K562 (cell line): ENCODE data around the gene LTBP2. TPM values are rescaled to one million over a fixed set of nuclear protein-coding genes. Genes with fewer than 3 reads are reported as not detected.

Source experiments
- ATAC-seq: fragments of 200-7000 bp; cut with Tn5 transposase; 3 replicates; pipeline ENCODE4 v1.9.1; 2020; ENCODE audit warnings: moderate library complexity
- BruUV-seq: library from RNA; stranded (reverse); fragments of 400-500 nt; replicated peaks from 2 replicates; lab custom pipeline; 2021; lab: Mats Ljungman, UMichigan
- CTCF ChIA-PET: fragments of 300-600 bp; formaldehyde crosslinking; extraction: SDS; loops from one replicate; lab custom pipeline; 2021; ENCODE audit warnings: low intra/inter-chr PET ratio; lab: Yijun Ruan, JAX
- POLR2A ChIA-PET: fragments of 300-600, 350-650 bp; sonication (Branson Sonifier 250); formaldehyde crosslinking; extraction: SDS; loops from one replicate; lab custom pipeline; 2021; ENCODE audit warnings: antibody characterized with exemption, inconsistent platforms; lab: Yijun Ruan, JAX
- DNase-seq, 4 experiments: peaks; one replicate each; pipeline versions ENCODE4 v3.0.0 to v3.0.0-alpha.2; 2011 to 2018; ENCODE audit warnings: low spot score in 3 of 4, mixed read lengths in 3 of 4; ENCODE audit errors: extremely low read depth in 1 of 4
- FAIRE-seq: peaks from 2 replicates; lab custom pipeline; 2011; peaks lifted over from hg19 to GRCh38; lab: Jason Lieb, UNC
- H2AFZ ChIP-seq: 2 replicates; pipeline ENCODE4 v1.6.0; 2011; ENCODE audit warnings: low read depth, low read length, control low read depth, inconsistent platforms
- H3K27ac ChIP-seq: fragments of 200-600 bp; 3 replicates; pipeline ENCODE4 v1.8.0; 2011; ENCODE audit warnings: low read depth, mild to moderate bottlenecking, control low read depth, inconsistent platforms, low read length, moderate library complexity, mixed read lengths; ENCODE audit errors: extremely low read depth
- H3K27me3 ChIP-seq, 2 experiments: fragments of 300-600 bp in 1 of 2; 2 replicates in 1 of 2; 3 replicates in 1 of 2; pipeline versions ENCODE4 v1.6.0 to v1.8.0; 2011; ENCODE audit warnings: inconsistent platforms in 2 of 2, low read length in 2 of 2, mild to moderate bottlenecking in 1 of 2, mixed read lengths in 1 of 2, moderate library complexity in 1 of 2; ENCODE audit not compliant: control insufficient read depth in 2 of 2, insufficient read depth in 2 of 2
- H3K36me3 ChIP-seq: fragments of 300-600 bp; 3 replicates; pipeline ENCODE4 v1.8.0; 2011; ENCODE audit warnings: mild to moderate bottlenecking, low read length, inconsistent platforms; ENCODE audit not compliant: control insufficient read depth, insufficient read depth
- H3K4me1 ChIP-seq, 2 experiments: fragments of 200-600 bp in 1 of 2; replicated peaks in 1 of 2; 2 replicates in 1 of 2; 3 replicates in 1 of 2; pipeline versions ENCODE4 v1.5.1 to v1.8.0; 2011; ENCODE audit warnings: inconsistent platforms in 2 of 2, low read length in 2 of 2, mild to moderate bottlenecking in 1 of 2, mixed read lengths in 1 of 2, moderate library complexity in 1 of 2; ENCODE audit not compliant: control insufficient read depth in 2 of 2, insufficient read depth in 2 of 2
- H3K4me2 ChIP-seq: 2 replicates; pipeline ENCODE4 v1.6.1; 2011; ENCODE audit warnings: low read length, control low read depth, inconsistent platforms, mixed read lengths; ENCODE audit not compliant: insufficient read depth
- H3K4me3 ChIP-seq: fragments of 200-600 bp; sonication (generic), shearing (Covaris generic); 2 replicates; pipeline ENCODE4 v1.5.1; 2016; ENCODE audit warnings: control low read depth, inconsistent platforms
- H3K79me2 ChIP-seq: fragments of 200-600 bp; 3 replicates; pipeline ENCODE4 v1.8.0; 2011; ENCODE audit warnings: low read length, inconsistent platforms; ENCODE audit not compliant: control insufficient read depth, insufficient read depth
- H3K9ac ChIP-seq, 2 experiments: 2 replicates each; pipeline versions ENCODE4 v1.6.0 to v1.6.1; 2011; ENCODE audit warnings: low read depth in 2 of 2, low read length in 2 of 2, control low read depth in 1 of 2, inconsistent platforms in 1 of 2, mild to moderate bottlenecking in 1 of 2, mixed read lengths in 1 of 2; ENCODE audit not compliant: insufficient read depth in 1 of 2
- H3K9me1 ChIP-seq: one replicate; pipeline ENCODE4 v1.6.0; 2011; ENCODE audit warnings: inconsistent platforms, mild to moderate bottlenecking, low read length, moderate library complexity; ENCODE audit not compliant: control insufficient read depth, insufficient read depth
- H3K9me3 ChIP-seq: replicated peaks from 2 replicates; pipeline ENCODE4 v1.5.1; 2011; ENCODE audit warnings: low read depth, low read length, inconsistent platforms; ENCODE audit not compliant: control insufficient read depth, insufficient read depth
- H4K20me1 ChIP-seq: replicated peaks from 2 replicates; pipeline ENCODE4 v1.6.1; 2011; ENCODE audit warnings: low read length, inconsistent platforms, mixed read lengths; ENCODE audit not compliant: control insufficient read depth, insufficient read depth
- ATF2 ChIP-seq: sonication (generic); formaldehyde crosslinking; IDR thresholded peaks from 2 replicates; pipeline ENCODE4 v1.8.1; 2022; ENCODE audit warnings: missing genetic modification reagents
- CBFA2T3 ChIP-seq: fragments of 450-650 bp; IDR thresholded peaks from 2 replicates; pipeline ENCODE4 v1.6.1; 2017
- CBFB ChIP-seq: sonication (generic); formaldehyde crosslinking; IDR thresholded peaks from 2 replicates; pipeline ENCODE4 v1.4.0; 2020; ENCODE audit warnings: mild to moderate bottlenecking, missing genetic modification reagents
- CREBBP ChIP-seq: IDR thresholded peaks from one replicate; pipeline ENCODE4 v1.6.1; 2012; ENCODE audit warnings: low read depth, mild to moderate bottlenecking, control low read depth, inconsistent platforms, low read length
- CREM ChIP-seq: IDR thresholded peaks from 2 replicates; pipeline ENCODE4 v1.6.1; 2014; ENCODE audit warnings: antibody characterized with exemption, low read depth
- ETV6 ChIP-seq, 3 experiments: fragments of 150-350 bp in 1 of 3; sonication (generic) in 1 of 3; formaldehyde crosslinking in 1 of 3; IDR thresholded peaks; 2 replicates each; pipeline versions ENCODE4 v1.6.1 to v1.8.0; 2014 to 2022; ENCODE audit warnings: borderline replicate concordance in 2 of 3, low read depth in 2 of 3, antibody characterized with exemption in 1 of 3, low read length in 1 of 3, mild to moderate bottlenecking in 1 of 3, missing genetic modification reagents in 1 of 3
- HCFC1 ChIP-seq: IDR thresholded peaks from 2 replicates; pipeline ENCODE4 v1.6.1; 2012; ENCODE audit warnings: low read depth, low read length, improper control_type of control experiment
- HDAC6 ChIP-seq: IDR thresholded peaks from 2 replicates; pipeline ENCODE4 v1.6.1; 2012; ENCODE audit warnings: low read depth, mild to moderate bottlenecking, control low read depth, inconsistent platforms, low read length, moderate library complexity
- JUNB ChIP-seq: fragments of 450-650 bp; formaldehyde crosslinking; conservative IDR thresholded peaks from 2 replicates; pipeline ENCODE4 v1.4.0; 2020; ENCODE audit warnings: mild to moderate bottlenecking
- NR1H2 ChIP-seq: sonication (generic); formaldehyde crosslinking; IDR thresholded peaks from 2 replicates; pipeline ENCODE4 v1.4.0; 2020; ENCODE audit warnings: mild to moderate bottlenecking, missing genetic modification reagents
- POLR3G ChIP-seq: IDR thresholded peaks from 2 replicates; pipeline ENCODE4 v1.6.1; 2011; ENCODE audit not compliant: insufficient read length, insufficient replicate concordance; ENCODE audit errors: extremely low read depth
- ZBED1 ChIP-seq: IDR thresholded peaks from 2 replicates; pipeline ENCODE4 v1.6.1; 2014
- ZNF24 ChIP-seq: fragments of 450-650 bp; IDR thresholded peaks from 2 replicates; pipeline ENCODE4 v1.6.1; 2016
- ZNF780A ChIP-seq: fragments of 250-450 bp; sonication (Bioruptor Pico); IDR thresholded peaks from 2 replicates; pipeline ENCODE4 v1.5.0; 2021; ENCODE audit warnings: mild to moderate bottlenecking
- WGBS: fragments of 100-300 bp; shearing (Covaris generic); methylation state at CpG from one replicate; pipeline ENCODE4 v1.1.6; 2016; ENCODE audit warnings: low coverage, mixed read lengths; ENCODE audit not compliant: insufficient coverage; ENCODE audit errors: missing lambda C conversion rate; 5-methylcytosine and 5-hydroxymethylcytosine counted together
- in situ Hi-C: fragments of 300-500 bp; cut with MboI; formaldehyde crosslinking; loops from 4 replicates; pipeline ENCODE4 v1.15.0; 2018; ENCODE audit warnings: inconsistent platforms, mixed read lengths
- intact Hi-C: fragments of 100-400 bp; cut with micrococcal nuclease; formaldehyde crosslinking; loops from 2 replicates; pipeline ENCODE4 v1.14.2; 2022
- polyA plus RNA-seq, 8 experiments: library from polyadenylated mRNA; depleted of rRNA in 4 of 8; stranded (reverse) in 5 of 8; unstranded in 3 of 8; fragments of >200 nt; fragmentation: Nextera tagmentation in 2 of 8; fragmentation: Illumina TruSeq in 1 of 8; extraction: Ambion mirVana in 2 of 8; extraction: Trizol in 1 of 8; gene quantifications; 2 replicates each; pipeline versions ENCODE4 v1.2.1 to v1.2.3, GENCODE V29; 2011 to 2014; ENCODE audit warnings: inconsistent platforms in 1 of 8, missing spikeins in 1 of 8
- total RNA-seq, 7 experiments: library from RNA; depleted of rRNA in 6 of 7; stranded (reverse); fragments of >200 nt in 6 of 7; fragmentation: Illumina TruSeq in 2 of 7; extraction: Trizol in 2 of 7; gene quantifications; 2 replicates each; pipeline versions ENCODE4 v1.2.1 to v1.2.3, GENCODE V29; 2011 to 2021; ENCODE audit warnings: low replicate concordance in 1 of 7
- TF ChIP-seq, protein P1 (sequence below): sonication (generic); formaldehyde crosslinking; IDR thresholded peaks from 2 replicates; pipeline ENCODE4 v1.8.1; 2023; ENCODE audit warnings: mild to moderate bottlenecking, missing genetic modification reagents
- TF ChIP-seq, protein P2 (sequence below): sonication (generic); formaldehyde crosslinking; IDR thresholded peaks from 2 replicates; pipeline ENCODE4 v1.8.0; 2022; ENCODE audit warnings: missing genetic modification reagents, mild to moderate bottlenecking, borderline replicate concordance

LTBP2 gene
- total and polyA plus RNA-seq, 9 of the 15 experiments (the other 6 are each of a cell fraction or from before 2014, with no cell fraction given) = under 0.01 to 0.18 (median 0.03) TPM; not detected in 3

- intact Hi-C loops = no loop called here
- FAIRE-seq (no peak), DNase-seq (no peak), ATAC-seq (no peak)
- Histone ChIP-seq H4K20me1 (no peaks in the 10 kb centered on the region), H3K4me3 (no peak overlapping the region), H3K36me3 (no peaks in the 10 kb centered on the region), H3K4me1 (no peaks in the 10 kb centered on the region; a peak in 1 of 5 replicates), H3K27me3 (peaks cover 0 to 17% of the 10 kb centered on the region in 2 experiments; a peak in 2 of 5 replicates), H3K9ac (no peak overlapping the region), H3K9me1 (no peaks in the 10 kb centered on the region), H3K27ac (no peak overlapping the region), H3K9me3 (no peaks in the 10 kb centered on the region), H3K79me2 (no peaks in the 10 kb centered on the region), H2AFZ (no peak overlapping the region), H3K4me2 (no peak overlapping the region)
- POLR2A ChIA-PET = interaction anchor here (0.7 to 1.2 kb wide), 2 partner anchors 114 to 224 kb away, joined by 3 read pairs; no protein-coding TSS in a partner anchor
- 0% methylated on average over 7 of the region's 7 CpGs for WGBS
- TF ChIP-seq CBFB (no peak), ZBED1 (no peak), ZNF780A (CRISPR knock-in tag) (no peak), HDAC6 (no peak), ATF2 (CRISPR knock-in tag) (no peak), CREBBP (no peak), JUNB (no peak), NR1H2 (CRISPR knock-in tag) (no peak), POLR3G (no peak), ETV6 (IDR thresholded peaks at IDR 0.05; ENCODE audit: borderline replicate concordance in 1 of 2, low read depth in 2 of 2, low read length in 1 of 2) (no peak), ETV6 (CRISPR knock-in tag; IDR thresholded peaks at IDR 0.05; ENCODE audit: borderline replicate concordance) (no peak), CBFA2T3 (no peak), CREM (no peak), HCFC1 (no peak), ZNF24 (no peak)
- TF ChIP-seq, protein P1, sequence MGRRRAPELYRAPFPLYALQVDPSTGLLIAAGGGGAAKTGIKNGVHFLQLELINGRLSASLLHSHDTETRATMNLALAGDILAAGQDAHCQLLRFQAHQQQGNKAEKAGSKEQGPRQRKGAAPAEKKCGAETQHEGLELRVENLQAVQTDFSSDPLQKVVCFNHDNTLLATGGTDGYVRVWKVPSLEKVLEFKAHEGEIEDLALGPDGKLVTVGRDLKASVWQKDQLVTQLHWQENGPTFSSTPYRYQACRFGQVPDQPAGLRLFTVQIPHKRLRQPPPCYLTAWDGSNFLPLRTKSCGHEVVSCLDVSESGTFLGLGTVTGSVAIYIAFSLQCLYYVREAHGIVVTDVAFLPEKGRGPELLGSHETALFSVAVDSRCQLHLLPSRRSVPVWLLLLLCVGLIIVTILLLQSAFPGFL (CRISPR knock-in tag) = no peak
- TF ChIP-seq, protein P2, sequence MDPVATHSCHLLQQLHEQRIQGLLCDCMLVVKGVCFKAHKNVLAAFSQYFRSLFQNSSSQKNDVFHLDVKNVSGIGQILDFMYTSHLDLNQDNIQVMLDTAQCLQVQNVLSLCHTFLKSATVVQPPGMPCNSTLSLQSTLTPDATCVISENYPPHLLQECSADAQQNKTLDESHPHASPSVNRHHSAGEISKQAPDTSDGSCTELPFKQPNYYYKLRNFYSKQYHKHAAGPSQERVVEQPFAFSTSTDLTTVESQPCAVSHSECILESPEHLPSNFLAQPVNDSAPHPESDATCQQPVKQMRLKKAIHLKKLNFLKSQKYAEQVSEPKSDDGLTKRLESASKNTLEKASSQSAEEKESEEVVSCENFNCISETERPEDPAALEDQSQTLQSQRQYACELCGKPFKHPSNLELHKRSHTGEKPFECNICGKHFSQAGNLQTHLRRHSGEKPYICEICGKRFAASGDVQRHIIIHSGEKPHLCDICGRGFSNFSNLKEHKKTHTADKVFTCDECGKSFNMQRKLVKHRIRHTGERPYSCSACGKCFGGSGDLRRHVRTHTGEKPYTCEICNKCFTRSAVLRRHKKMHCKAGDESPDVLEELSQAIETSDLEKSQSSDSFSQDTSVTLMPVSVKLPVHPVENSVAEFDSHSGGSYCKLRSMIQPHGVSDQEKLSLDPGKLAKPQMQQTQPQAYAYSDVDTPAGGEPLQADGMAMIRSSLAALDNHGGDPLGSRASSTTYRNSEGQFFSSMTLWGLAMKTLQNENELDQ (CRISPR knock-in tag) = no peak
- CTCF ChIA-PET = no interaction called here
- in situ Hi-C loops = loop anchor here (10.0 kb wide), 1 partner anchor 105 kb away; no protein-coding TSS in a partner anchor
- no TSS peak for BruUV-seq
Observed at GRCh38 chr14:74469548-74470518, 142.2 kb downstream of the LTBP2 start.
